GM23338 (cell line): ENCODE results near the gene SACM1L.

ENCODE experiments used
- CTCF ChIP-seq, 2 experiments: fragments of 200-600 bp in 1 of 2; sonication (generic) in 1 of 2; conservative IDR thresholded peaks; 2 replicates each; pipeline versions ENCODE4 v1.5.1 to v1.6.1; 2016 to 2017; ENCODE audit warnings: antibody characterized with exemption in 2 of 2, low read depth in 2 of 2, mild to moderate bottlenecking in 2 of 2, moderate library complexity in 1 of 2
- EZH2 ChIP-seq: fragments of 200-600 bp; sonication (generic); IDR thresholded peaks from one replicate; pipeline ENCODE4 v1.8.0; 2017; ENCODE audit warnings: antibody characterized with exemption, mild to moderate bottlenecking, low read depth; ENCODE audit not compliant: unreplicated experiment
- EZH2phosphoT487 ChIP-seq: fragments of 200-600 bp; sonication (generic); IDR thresholded peaks from one replicate; pipeline ENCODE4 v1.8.1; 2018; ENCODE audit warnings: antibody characterized with exemption; ENCODE audit not compliant: unreplicated experiment
- POLR2AphosphoS5 ChIP-seq: IDR thresholded peaks from 2 replicates; pipeline ENCODE4 v1.6.1; 2016; ENCODE audit warnings: antibody characterized with exemption, low read depth

GRCh38 chr3:45670436-45670835 is 18.8 kb upstream of the SACM1L start:
- TF ChIP-seq POLR2AphosphoS5 (no peak), CTCF (conservative IDR thresholded peaks at IDR 0.05; ENCODE audit: low read depth in 2 of 2) (no peak), EZH2phosphoT487 (no peak), EZH2 (no peak)
